Islet of Langerhans (tissue), 1 donor: ENCODE data around the gene HOMEZ.
"Not testable (repeated sequence)": the region's sequence is repeated elsewhere in the genome, so short reads cannot be mapped to it uniquely, and the experiment has no call there.

Experiments
- FAIRE-seq: peaks from one replicate; lab custom pipeline; 2011; peaks lifted over from hg19 to GRCh38; lab: Jason Lieb, UNC

HOMEZ gene

GRCh38 chr14:23286020-23286901, at the start of gene HOMEZ:
HOMEZ (minus strand) TSS chr14:23286132; CDS start chr14:23285952, 180 bp downstream.
- no peak for FAIRE-seq

- no peak for FAIRE-seq
Measured at GRCh38 chr14:23335623-23336022, 49.7 kb upstream of the HOMEZ start.

GRCh38 chr14:23327947-23328744, 42.2 kb upstream of the HOMEZ start:
- peak; percentile 41 for FAIRE-seq

GRCh38 chr14:23326491-23327332, 40.8 kb upstream of the HOMEZ start:
- no peak for FAIRE-seq

- FAIRE-seq: not testable (repeated sequence)
Measured at GRCh38 chr14:23325746-23326145, 39.8 kb upstream of the HOMEZ start.

- FAIRE-seq: no peak
Measured at GRCh38 chr14:23324993-23325392, 39.1 kb upstream of the HOMEZ start.

- no peak for FAIRE-seq
Measured at GRCh38 chr14:23324455-23324846, 38.5 kb upstream of the HOMEZ start.

GRCh38 chr14:23323838-23324454, 38.0 kb upstream of the HOMEZ start:
- no peak for FAIRE-seq

GRCh38 chr14:23322568-23323517, 36.9 kb upstream of the HOMEZ start:
- no peak for FAIRE-seq

- FAIRE-seq: no peak
Measured at GRCh38 chr14:23321572-23322547, 35.9 kb upstream of the HOMEZ start.

- FAIRE-seq: peak; percentile 95
Measured at GRCh38 chr14:23320584-23321571, 34.9 kb upstream of the HOMEZ start, which contains the start of gene PABPN1. PABPN1 (plus strand) TSS chr14:23321457; CDS start chr14:23321470, 13 bp downstream.

GRCh38 chr14:23319746-23320583, 34.0 kb upstream of the HOMEZ start:
- FAIRE-seq: no peak

GRCh38 chr14:23316300-23316699, 30.4 kb upstream of the HOMEZ start:
- FAIRE-seq: no peak

GRCh38 chr14:23310546-23310945, 24.6 kb upstream of the HOMEZ start:
- FAIRE-seq: no peak

GRCh38 chr14:23308721-23309445, 23.0 kb upstream of the HOMEZ start:
- FAIRE-seq: no peak
